Stimulated activated naive CD4-positive, alpha-beta T cell (primary cell): ENCODE measurements around the gene TMEM98.
"Not testable (repeated sequence)": the region's sequence is repeated elsewhere in the genome, so short reads cannot be mapped to it uniquely, and the experiment has no call there.

Source experiments
- DNase-seq, 6 experiments: peaks; one replicate each; lab custom pipeline; 2025; lab: John Stamatoyannopoulos, UW

Gene TMEM98

GRCh38 chr17:32943206-32943605 lies 15.3 kb downstream of the TMEM98 start:
- DNase-seq, result no peak

DNA sequence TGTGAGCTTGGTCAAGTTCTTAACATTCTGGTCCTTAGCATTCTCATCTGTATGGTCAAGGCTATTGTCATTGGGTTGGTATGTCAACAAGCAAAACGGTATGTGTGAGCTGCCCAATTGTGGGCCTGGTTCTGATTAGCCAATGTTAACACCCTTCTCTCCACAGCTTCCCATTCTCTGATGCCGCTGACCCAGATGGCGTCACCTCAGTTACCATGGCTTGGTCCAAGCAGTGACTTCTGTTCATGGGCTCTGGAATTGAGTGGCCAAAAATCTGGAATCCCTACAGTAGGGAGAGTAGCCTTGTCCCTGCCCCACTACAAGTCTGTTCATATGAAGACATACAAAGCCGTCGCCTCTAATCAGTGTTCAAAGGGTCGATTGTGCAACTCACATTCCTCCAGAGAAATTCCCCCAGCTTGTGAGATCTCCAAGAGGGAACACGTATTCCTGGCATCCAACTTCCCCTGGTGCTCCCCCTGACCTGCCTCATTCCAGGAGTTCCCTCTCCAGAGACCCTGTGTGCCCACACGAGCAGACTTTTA lies 15.8 kb downstream of the TMEM98 start:
- no peak for DNase-seq

- DNase-seq, result no peak
Observed at GRCh38 chr17:32944248-32945020, 16.5 kb downstream of the TMEM98 start.

DNA sequence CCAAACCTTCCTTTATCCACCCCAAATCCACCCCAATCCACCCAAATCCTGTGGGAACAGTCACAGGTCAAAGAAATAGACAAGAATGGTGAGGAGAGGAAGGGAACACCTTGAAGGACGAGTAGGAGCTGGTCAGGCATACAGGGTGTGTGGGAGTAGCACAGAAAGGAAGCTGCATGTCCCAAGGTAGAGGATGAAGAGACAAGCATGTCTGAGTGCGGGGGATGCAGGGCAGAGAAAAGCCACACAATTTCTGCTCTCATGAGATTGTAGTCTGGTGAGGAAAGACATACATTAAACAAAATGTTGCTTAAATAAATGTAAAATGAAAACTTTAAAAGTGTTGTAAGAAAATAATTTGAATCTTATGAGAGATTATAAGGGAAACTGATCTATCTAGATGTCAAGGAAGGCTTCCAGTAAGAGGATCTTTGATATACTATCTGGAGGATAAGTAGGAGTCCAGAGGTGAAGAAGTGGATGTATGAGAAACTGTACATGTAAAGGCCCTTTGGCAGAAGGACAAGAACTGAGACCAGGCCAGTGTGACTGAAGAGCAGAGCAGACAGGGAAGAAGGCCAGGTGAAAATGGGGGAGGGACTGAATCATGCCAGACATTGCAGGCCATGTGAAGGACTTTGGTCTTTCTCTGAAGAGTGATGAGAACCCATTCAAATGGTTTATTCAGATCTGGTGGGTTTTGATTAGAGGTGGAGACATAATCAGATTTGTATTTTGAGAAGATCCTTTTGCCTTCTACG lies 18.6 kb downstream of the TMEM98 start:
- no peak for DNase-seq

DNA sequence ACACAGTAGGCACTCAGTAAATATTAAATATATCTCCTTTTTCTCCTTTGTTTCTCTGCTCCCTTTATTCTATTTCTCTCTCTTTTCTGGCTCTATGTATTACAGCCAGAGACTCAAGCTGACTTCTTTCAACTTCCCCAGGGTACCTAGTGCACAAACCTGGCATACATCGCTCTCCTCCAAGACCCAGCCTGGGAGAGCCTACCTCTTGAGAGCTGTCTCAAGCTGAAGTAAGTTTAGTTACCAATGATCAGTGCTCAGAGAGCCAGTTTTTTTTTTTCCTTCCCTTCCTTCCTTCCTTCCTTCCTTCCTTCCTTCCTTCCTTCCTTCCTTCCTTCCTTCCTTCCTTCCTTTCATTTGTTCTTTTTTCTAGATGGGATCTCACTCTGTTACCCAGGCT lies 19.8 kb downstream of the TMEM98 start:
- no peak for DNase-seq

DNA sequence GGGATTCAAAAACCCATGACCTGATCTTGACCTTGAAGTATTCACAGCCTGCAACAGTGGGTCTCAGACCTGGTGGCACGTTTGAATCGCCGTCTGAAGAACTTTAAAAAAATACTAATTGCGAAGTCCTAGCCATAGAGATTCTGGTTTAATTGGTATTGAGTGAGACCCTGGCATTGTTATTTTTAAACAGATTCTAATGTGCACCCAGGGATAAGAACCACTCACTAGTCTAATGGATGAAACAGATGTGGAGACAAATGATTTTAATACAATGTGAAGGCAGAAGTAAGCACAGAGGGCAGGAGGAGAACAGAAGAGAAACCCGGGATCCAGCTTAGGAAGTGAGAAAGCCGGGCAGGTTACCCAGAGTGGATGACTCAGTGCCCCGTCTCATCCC lies 21.2 kb downstream of the TMEM98 start:
- no peak for DNase-seq

GRCh38 chr17:32952491-32952890 lies 24.5 kb downstream of the TMEM98 start:
- DNase-seq, result not testable (repeated sequence)

- no peak for DNase-seq
Observed at GRCh38 chr17:32953045-32953444, 25.1 kb downstream of the TMEM98 start.

DNA sequence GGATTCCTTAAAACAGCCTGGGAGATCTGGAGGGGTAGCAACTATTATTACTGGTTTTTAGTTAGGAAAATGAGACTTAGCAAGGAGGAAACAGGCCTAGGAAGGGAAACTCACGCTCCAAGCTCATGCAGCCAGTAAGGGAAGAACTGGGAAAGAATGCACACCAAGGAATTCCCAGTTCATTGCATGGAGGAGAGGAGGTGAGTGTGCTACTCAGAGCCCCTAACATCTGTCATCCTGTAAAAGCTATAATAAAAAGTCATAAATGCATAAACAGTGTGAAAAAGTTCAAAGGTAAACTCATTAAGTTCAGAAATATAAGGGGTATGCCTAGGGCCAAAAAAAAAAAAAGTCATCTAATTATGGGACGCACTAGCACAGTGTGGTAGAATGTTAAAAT lies 25.9 kb downstream of the TMEM98 start:
- no peak for DNase-seq

DNA sequence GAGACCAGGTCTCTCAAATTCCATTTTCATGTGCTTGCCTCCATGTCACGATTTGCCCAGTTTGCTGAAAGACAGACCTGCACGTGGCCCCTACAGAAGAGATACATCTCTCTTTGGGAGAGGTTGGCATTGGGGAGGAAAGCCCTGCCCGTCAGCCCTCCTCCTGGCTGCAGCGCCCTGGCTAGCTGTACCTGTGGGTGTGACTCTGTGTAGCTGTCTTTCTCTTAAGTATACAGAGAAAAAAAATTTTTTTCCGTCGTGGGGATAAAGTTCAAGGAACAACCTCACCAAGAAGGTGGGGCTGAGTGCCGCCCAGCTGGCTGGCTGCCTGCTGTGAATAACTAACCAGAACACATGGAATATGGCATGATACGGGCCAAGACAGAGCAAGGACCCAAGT lies 26.5 kb downstream of the TMEM98 start:
- no peak for DNase-seq

DNA sequence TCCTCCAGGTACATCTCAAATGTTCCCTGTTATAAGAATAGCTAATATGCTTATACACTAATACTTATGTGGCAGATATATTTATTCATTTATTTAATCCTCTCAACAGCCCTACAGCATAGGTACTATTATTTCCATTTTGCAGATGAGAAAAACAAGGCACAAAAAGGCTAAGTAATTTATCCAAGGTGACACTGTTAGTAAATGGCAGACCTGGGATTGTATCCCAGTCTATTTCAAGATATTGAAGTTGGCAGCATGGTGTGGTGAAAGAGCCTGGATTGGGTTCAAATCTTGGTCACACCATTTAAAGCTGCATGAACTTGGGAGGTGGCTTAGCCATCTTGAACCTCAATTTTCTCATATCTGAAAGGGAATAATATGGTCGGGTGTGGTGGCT lies 27.2 kb downstream of the TMEM98 start:
- DNase-seq, result no peak

DNA sequence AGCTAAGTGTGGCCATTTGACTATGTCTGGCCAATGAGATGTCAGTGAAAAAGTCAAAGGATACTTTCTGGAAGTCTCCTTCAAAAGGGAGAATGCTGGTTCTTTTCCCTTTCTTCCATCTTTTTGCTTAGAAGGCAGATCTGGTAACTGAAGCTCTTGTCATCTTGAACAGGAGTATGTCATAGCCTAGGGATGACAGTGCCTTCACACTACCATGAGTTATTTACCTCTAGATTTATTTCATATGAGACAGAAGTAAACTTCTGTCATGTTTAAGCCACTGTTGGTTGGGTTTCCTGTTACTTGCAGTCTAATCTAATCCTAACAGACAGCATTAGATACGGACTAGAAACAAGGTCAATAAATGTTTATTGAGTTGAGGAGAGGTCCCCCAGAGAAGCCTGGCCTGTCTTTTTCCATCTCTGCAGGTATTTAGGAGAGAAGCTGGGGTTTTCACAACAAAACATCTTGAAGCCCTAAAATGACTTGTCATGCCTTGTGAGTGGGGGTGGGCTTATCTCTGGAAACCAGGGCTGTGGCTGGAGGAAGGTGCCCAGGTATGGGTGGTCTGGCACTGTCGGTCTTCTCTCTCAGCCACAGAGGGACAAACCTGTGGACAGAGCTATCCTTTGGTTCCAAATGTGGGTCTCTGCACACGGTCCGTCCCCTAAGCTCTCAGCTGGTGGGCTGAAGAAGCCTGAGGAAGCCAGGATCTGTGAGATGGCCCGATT lies 28.5 kb downstream of the TMEM98 start:
- DNase-seq, result no peak

DNA sequence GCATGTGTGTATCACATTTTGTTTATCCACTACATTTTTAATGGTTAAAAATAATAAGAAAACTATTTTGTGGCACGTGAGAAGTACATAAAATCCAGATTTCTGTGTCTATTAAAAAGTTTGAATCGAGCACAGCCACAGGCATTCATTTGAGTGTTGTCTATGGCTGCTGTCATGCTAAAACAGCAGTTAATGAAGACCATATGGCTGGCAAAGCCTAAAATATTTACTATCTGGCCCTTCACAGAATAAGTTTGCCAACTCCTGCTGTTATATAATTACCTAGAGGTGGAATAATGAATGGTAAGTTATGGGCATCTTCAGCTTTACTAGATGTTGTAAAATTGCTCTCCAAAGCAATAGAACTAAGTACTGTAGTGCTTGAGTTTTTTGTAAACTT lies 30.5 kb downstream of the TMEM98 start:
- no peak for DNase-seq

GRCh38 chr17:32960815-32961214 lies 32.9 kb downstream of the TMEM98 start:
- DNase-seq, result no peak

DNA sequence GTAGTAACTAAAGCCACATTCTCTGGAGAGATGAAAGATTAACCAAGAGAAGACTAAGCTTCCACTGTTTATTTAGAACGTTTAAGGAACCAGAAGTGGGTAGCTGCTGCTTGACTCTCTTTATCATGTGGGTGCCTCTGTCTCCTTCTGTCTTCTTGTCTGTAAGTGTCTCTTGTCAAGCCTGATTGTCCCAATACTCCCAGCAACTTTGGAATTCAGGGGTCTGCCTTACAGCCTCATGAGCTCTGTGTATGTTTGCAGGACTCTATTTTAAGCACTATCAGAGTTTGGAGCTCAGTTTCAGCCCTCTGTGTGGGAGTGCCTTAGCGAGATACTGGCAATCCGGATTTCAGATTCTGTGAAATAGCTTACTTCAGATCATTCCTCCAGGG lies 34.4 kb downstream of the TMEM98 start:
- DNase-seq, result no peak

GRCh38 chr17:32964541-32964940 lies 36.6 kb downstream of the TMEM98 start:
- no peak for DNase-seq

GRCh38 chr17:32969231-32969630 lies 41.3 kb downstream of the TMEM98 start:
- DNase-seq, result not testable (repeated sequence)

DNA sequence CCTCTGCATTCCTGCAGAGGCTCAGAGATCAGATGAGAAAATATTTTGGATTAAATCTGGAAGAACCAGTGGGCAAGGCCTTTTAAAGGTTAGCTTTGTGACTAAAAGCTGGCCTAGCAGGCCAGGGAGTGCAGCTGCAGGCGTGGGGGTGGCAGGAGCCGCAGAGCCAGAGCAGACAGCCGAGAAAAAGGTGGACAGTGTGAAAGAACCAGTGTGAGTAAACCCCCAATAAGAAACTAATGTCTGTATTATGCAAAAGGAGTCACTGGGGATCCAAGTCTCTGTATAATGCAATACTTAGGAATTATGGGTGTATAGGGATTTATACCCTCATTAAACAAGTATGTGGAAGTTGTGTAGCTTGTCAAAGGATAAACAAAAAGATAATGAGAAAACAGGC lies 42.3 kb downstream of the TMEM98 start:
- no peak for DNase-seq

DNA sequence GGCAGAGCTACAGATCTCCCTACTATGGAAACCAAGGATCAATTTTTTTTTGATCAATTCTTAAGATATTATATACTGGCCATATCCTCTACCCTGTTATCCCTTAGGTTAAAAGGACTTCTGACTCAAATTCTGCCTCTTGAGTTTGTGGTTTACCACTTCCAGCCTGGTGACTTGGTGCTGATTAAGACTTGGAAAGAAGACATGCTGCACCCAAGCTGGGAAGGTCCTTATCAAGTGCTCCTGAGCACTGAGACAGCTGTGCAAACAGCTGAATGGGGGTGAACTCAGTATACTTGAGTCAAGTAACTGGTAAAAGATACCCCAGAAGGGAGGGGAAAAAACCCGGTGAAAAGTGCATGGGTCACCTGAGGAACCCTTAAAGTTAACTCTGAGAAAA lies 43.2 kb downstream of the TMEM98 start:
- DNase-seq, result no peak

DNA sequence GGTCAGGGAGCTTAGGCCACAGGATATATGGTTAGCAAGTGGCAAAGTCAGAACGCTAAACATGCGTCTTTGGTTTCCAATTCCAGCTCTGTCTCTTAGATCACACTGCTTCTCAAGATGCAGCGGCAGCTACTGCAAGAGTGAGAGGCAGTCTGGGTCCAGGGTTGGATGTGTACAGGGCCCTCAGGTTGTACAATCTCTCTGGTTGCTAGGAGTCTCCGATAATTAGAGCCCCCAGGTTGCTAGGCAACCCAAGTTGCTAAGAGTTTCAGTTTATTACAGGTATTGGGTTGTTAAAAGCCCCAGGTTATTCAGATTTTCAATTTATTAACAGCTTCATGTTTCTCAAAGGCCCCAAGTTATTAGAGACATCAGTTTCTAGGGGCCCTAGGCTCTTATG lies 48.2 kb downstream of the TMEM98 start:
- no peak for DNase-seq

DNA sequence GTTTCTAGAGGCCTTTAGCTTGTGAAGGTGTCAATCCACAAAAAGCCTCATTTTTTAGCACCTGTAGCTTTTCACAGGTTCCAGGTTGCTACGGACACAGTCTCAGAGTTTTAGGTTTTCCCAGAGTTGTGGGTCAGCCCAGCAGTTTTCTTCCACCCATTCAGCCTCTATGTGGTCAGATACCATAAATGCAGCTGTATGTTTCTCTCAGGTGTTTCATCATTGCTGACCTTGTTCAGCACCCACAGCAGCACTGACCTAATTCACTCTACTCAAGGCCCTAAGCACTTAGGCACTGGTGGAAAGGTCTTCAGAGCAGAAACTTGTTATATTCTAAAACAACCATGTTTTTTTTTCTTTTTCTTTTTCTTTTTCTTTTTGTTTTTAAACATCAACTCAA lies 48.7 kb downstream of the TMEM98 start:
- DNase-seq, result no peak

DNA sequence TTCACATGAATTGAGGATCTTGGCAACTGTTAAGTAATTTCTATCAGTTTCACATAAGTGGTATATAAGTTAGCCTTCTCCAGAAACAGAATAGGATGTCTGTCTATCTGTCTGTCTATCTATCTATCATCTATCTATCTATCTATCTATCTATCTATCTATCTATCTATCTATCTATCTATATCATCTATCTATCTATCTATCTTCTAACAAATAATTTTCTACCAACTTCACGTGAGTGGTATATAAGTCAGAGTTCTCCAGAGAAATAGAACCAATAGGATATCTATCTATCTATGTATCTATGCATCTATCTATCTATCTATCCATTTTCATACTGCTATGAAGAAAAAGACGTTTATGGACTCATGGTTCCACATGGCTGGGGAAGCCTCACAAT lies 52.3 kb downstream of the TMEM98 start:
- no peak for DNase-seq

DNA sequence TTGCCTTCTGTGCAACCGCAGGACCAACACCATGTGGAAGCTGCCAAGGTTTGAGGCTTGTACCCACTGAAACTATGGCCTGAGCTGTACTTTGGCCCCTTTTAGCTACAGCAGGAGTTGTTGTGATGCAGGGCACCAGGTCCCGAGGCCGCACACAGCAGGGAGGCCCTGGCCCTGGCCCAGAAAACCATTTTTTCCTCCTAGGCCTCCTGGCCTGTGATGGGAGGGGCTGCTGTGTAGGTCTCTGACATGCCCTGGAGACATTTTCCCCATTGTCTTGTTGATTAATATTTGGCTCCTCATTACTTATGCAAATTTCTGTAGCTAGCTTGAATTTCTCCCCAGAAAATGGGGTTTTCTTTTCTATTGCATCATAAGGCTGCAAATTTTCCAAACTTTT lies 53.7 kb downstream of the TMEM98 start:
- DNase-seq, result not testable (repeated sequence)
